Ascending aorta (tissue), 2 donors: ENCODE measurements around the gene NTM. TPM values are rescaled to one million over a fixed set of nuclear protein-coding genes. Genes with fewer than 3 reads are reported as not detected.

Source experiments
- DNase-seq, 2 donors: peaks; one replicate each; pipeline ENCODE4 v3.0.0-alpha.2; 2019; ENCODE audit warnings: low spot score in 2 of 2
- H3K27ac ChIP-seq, 2 donors: fragments of 200-600 bp; sonication (generic); one replicate each; pipeline ENCODE4 v1.5.1; 2016 to 2017; ENCODE audit warnings: mild to moderate bottlenecking in 1 of 2
- H3K27me3 ChIP-seq: fragments of 200-600 bp; sonication (generic); one replicate; pipeline ENCODE4 v1.5.1; 2017
- H3K36me3 ChIP-seq, 2 donors: fragments of 200-600 bp; sonication (generic); one replicate each; pipeline ENCODE4 v1.5.1; 2016
- H3K4me1 ChIP-seq, 2 donors: fragments of 200-600 bp; sonication (generic); one replicate each; pipeline ENCODE4 v1.5.1; 2016 to 2017; ENCODE audit warnings: mild to moderate bottlenecking in 1 of 2
- H3K4me3 ChIP-seq, 2 donors: fragments of 200-600 bp; sonication (generic); one replicate each; pipeline ENCODE4 v1.5.1; 2016 to 2017; ENCODE audit warnings: mild to moderate bottlenecking in 1 of 2
- H3K9me3 ChIP-seq, 2 donors: fragments of 200-600 bp; sonication (generic); one replicate each; pipeline ENCODE4 v1.5.1; 2016
- CTCF ChIP-seq, 3 experiments: fragments of 200-600 bp in 2 of 3; fragments of 450-650 bp in 1 of 3; sonication (generic) in 2 of 3; IDR thresholded peaks; one replicate each; pipeline ENCODE4 v1.5.1; 2016 to 2019; ENCODE audit warnings: antibody characterized with exemption in 3 of 3, mild to moderate bottlenecking in 1 of 3, moderate library complexity in 1 of 3
- intact Hi-C: fragments of 100-400 bp; cut with DNase I; formaldehyde crosslinking; loops from one replicate; pipeline ENCODE4 v1.15.1; 2023
- total RNA-seq: library from RNA; depleted of rRNA; stranded (reverse); fragments of >200 nt; gene quantifications from one replicate; pipeline ENCODE4 v1.1.0, GENCODE V29; 2016

Gene NTM
- total RNA-seq, 1 donor from 2014 or later, result not detected

GRCh38 chr11:132131961-132132360 lies 761.5 kb downstream of the NTM start:
- Histone ChIP-seq H3K27me3 (no peaks in the 10 kb centered on the region), H3K4me3 (no peak overlapping the region), H3K9me3 (no peaks in the 10 kb centered on the region), H3K4me1 (no peaks in the 10 kb centered on the region), H3K27ac (no peak overlapping the region), H3K36me3 (no peaks in the 10 kb centered on the region)
- no peak for DNase-seq
- TF ChIP-seq CTCF (IDR thresholded peaks at IDR 0.05), result no peak
- intact Hi-C loops, result no loop called here

DNA sequence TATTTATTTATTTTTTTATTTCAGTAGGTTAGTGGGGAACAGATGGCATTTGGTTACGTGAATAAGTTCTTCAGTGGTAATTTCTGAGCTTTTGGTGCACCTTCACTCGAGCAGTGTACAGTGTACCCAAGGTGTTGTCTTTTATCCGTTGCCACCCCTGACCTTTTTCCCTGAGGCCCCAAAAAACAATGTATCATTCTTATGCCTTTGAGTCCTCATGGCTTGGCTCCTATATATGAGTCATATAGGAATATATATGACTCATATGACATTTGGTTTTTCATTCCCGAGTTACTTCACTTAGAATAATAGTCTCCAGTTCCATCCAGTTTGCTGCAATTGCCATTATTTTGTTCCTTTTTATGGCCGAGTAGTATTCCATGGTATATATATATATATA lies 763.9 kb downstream of the NTM start:
- Histone ChIP-seq H3K27ac (no peak overlapping the region), H3K4me3 (no peak overlapping the region), H3K36me3 (no peaks in the 10 kb centered on the region), H3K27me3 (no peaks in the 10 kb centered on the region), H3K9me3 (no peaks in the 10 kb centered on the region), H3K4me1 (no peaks in the 10 kb centered on the region)
- no peak for DNase-seq
- intact Hi-C loops, result no loop called here
- no peak for TF ChIP-seq CTCF (IDR thresholded peaks at IDR 0.05)

GRCh38 chr11:132137289-132137980 lies 767.0 kb downstream of the NTM start:
- no peak for TF ChIP-seq CTCF (IDR thresholded peaks at IDR 0.05)
- no peaks in the 10 kb centered on the region for H3K27me3 ChIP-seq
- no peaks in the 10 kb centered on the region for H3K4me1 ChIP-seq
- H3K4me3 ChIP-seq, result no peak overlapping the region
- intact Hi-C loops, result no loop called here
- H3K9me3 ChIP-seq, result no peaks in the 10 kb centered on the region
- no peaks in the 10 kb centered on the region for H3K36me3 ChIP-seq
- no peak for DNase-seq
- no peak overlapping the region for H3K27ac ChIP-seq

- no peaks in the 10 kb centered on the region for H3K36me3 ChIP-seq
- intact Hi-C loops, result no loop called here
- no peaks in the 10 kb centered on the region for H3K4me1 ChIP-seq
- DNase-seq, result no peak
- H3K4me3 ChIP-seq, result no peak overlapping the region
- no peaks in the 10 kb centered on the region for H3K27me3 ChIP-seq
- no peak overlapping the region for H3K27ac ChIP-seq
- H3K9me3 ChIP-seq, result no peaks in the 10 kb centered on the region
- TF ChIP-seq CTCF (IDR thresholded peaks at IDR 0.05), result no peak
Observed at GRCh38 chr11:132137981-132138313, 767.5 kb downstream of the NTM start.

DNA sequence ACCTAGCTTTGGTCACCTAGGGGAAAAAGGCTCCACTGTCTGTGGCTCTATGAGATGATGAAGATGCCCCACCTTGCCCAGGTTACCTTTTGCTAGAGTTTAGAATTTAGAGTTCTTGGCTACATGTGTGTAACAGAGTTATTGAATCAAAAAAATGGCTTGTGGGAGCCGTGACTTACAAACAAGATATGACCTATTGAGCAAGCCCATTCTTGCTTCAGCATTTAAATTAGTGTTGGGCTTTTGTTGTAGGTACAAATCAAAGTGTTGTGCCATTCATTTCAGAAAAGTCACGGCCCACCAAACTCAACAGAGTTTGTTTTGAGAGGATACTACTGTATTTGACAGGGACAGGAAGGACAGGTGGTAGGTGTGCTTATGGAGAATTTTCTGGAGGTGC lies 768.8 kb downstream of the NTM start:
- H3K9me3 ChIP-seq, result no peaks in the 10 kb centered on the region
- no peaks in the 10 kb centered on the region for H3K27me3 ChIP-seq
- no peak for DNase-seq
- no peaks in the 10 kb centered on the region for H3K36me3 ChIP-seq
- H3K4me1 ChIP-seq, result no peaks in the 10 kb centered on the region
- TF ChIP-seq CTCF (IDR thresholded peaks at IDR 0.05), result no peak
- intact Hi-C loops, result no loop called here
- H3K27ac ChIP-seq, result no peak overlapping the region
- no peak overlapping the region for H3K4me3 ChIP-seq

GRCh38 chr11:132140056-132140455 lies 769.6 kb downstream of the NTM start:
- Histone ChIP-seq H3K36me3 (no peaks in the 10 kb centered on the region), H3K27ac (no peak overlapping the region), H3K4me1 (no peaks in the 10 kb centered on the region), H3K4me3 (no peak overlapping the region), H3K27me3 (no peaks in the 10 kb centered on the region), H3K9me3 (no peaks in the 10 kb centered on the region)
- intact Hi-C loops, result no loop called here
- TF ChIP-seq CTCF (IDR thresholded peaks at IDR 0.05), result no peak
- DNase-seq, result no peak
